Measurements from ENCODE around the gene STK31. TPM values are rescaled to one million over a fixed set of nuclear protein-coding genes. Genes with fewer than 3 reads are reported as not detected.

STK31 gene
- total and polyA plus RNA-seq, 11 donors, result 0.11 to 0.84 (median 0.20) TPM; not detected in 5

GRCh38 chr7:23698822-23699221 lies 11.2 kb upstream of the STK31 start:
- TF ChIP-seq CTCF (IDR thresholded peaks at IDR 0.05) (no peak), POLR2A (IDR thresholded peaks at IDR 0.05) (no peak)
- ATAC-seq (no peak), DNase-seq (no peak)
- Histone ChIP-seq H3K36me3 (peaks cover 0 to 64% (median 34%) of the 10 kb centered on the region in 9 donors), H3K4me3 (no peak overlapping the region), H3K27me3 (no peaks in the 10 kb centered on the region), H3K27ac (no peak overlapping the region), H3K4me1 (no peaks in the 10 kb centered on the region), H3K9me3 (no peaks in the 10 kb centered on the region)
- intact Hi-C loops (cut with DNase I), result no loop called here
- 55 to 68% (median 61%) methylated on average over 2 of the region's 2 CpGs for WGBS, 4 donors

- Histone ChIP-seq H3K36me3 (peaks cover 0 to 59% (median 26%) of the 10 kb centered on the region in 9 donors), H3K9me3 (peaks cover 0 to 3% (median 0%) of the 10 kb centered on the region in 12 donors), H3K4me3 (no peak overlapping the region), H3K4me1 (no peaks in the 10 kb centered on the region), H3K27ac (no peak overlapping the region), H3K27me3 (no peaks in the 10 kb centered on the region)
- intact Hi-C loops (cut with DNase I), result no loop called here
- ATAC-seq (no peak), DNase-seq (no peak)
- TF ChIP-seq CTCF (IDR thresholded peaks at IDR 0.05) (no peak), POLR2A (IDR thresholded peaks at IDR 0.05) (no peak)
- WGBS, 4 donors, result 75 to 80% (median 79%) methylated on average over 4 of the region's 4 CpGs
Observed at GRCh38 chr7:23700046-23700445, 10.0 kb upstream of the STK31 start.

- intact Hi-C loops (cut with DNase I), result no loop called here
- H3K27me3 ChIP-seq, result no peaks in the 10 kb centered on the region
- H3K27ac ChIP-seq, result no peak overlapping the region
- H3K9me3 ChIP-seq, result peaks cover 0 to 20% (median 7%) of the 10 kb centered on the region in 12 donors
- WGBS, 4 donors, result 75 to 88% (median 87%) methylated on average over 7 of the region's 7 CpGs
- TF ChIP-seq POLR2A (IDR thresholded peaks at IDR 0.05), result no peak
- TF ChIP-seq CTCF (IDR thresholded peaks at IDR 0.05), result no peak
- H3K4me3 ChIP-seq, result no peak overlapping the region
- no peaks in the 10 kb centered on the region for H3K4me1 ChIP-seq
- ATAC-seq, result no peak
- peaks cover 0 to 19% (median 5%) of the 10 kb centered on the region in 9 donors for H3K36me3 ChIP-seq
- DNase-seq, result no peak
Observed at GRCh38 chr7:23709081-23709750, 803 bp upstream of the STK31 start.

- Histone ChIP-seq H3K4me3 (no peak overlapping the region), H3K36me3 (no peaks in the 10 kb centered on the region), H3K4me1 (no peaks in the 10 kb centered on the region), H3K9me3 (no peaks in the 10 kb centered on the region), H3K27ac (no peak overlapping the region), H3K27me3 (no peaks in the 10 kb centered on the region)
- ATAC-seq (peak in 2 of 4 donors; percentile 55 to 68), DNase-seq (no peak)
- intact Hi-C loops (cut with DNase I), result loop anchor here in 9 of 10 donors (1.0 to 10.0 kb wide), 7 partner anchors 141 to 438 kb away; no protein-coding TSS in a partner anchor
- TF ChIP-seq POLR2A (IDR thresholded peaks at IDR 0.05), result no peak
- TF ChIP-seq CTCF (IDR thresholded peaks at IDR 0.05), result peak; percentile 37 to 76 (median 61)
- 43 to 49% (median 45%) methylated on average over 8 of the region's 8 CpGs for WGBS, 4 donors
Observed at GRCh38 chr7:23712368-23713284, 2.6 kb downstream of the STK31 start.

All from heart left ventricle (tissue), 16 donors.